HG03378 (cell line): Measurements from ENCODE around the gene ATG9B.

ENCODE experiments used
- ATAC-seq: cut with Tn5 transposase; IDR thresholded peaks from one replicate; pipeline ENCODE4 v1.9.1; 2021; ENCODE audit warnings: mild to moderate bottlenecking, moderate library complexity; ENCODE audit not compliant: unreplicated experiment

The ATG9B gene, protein sequence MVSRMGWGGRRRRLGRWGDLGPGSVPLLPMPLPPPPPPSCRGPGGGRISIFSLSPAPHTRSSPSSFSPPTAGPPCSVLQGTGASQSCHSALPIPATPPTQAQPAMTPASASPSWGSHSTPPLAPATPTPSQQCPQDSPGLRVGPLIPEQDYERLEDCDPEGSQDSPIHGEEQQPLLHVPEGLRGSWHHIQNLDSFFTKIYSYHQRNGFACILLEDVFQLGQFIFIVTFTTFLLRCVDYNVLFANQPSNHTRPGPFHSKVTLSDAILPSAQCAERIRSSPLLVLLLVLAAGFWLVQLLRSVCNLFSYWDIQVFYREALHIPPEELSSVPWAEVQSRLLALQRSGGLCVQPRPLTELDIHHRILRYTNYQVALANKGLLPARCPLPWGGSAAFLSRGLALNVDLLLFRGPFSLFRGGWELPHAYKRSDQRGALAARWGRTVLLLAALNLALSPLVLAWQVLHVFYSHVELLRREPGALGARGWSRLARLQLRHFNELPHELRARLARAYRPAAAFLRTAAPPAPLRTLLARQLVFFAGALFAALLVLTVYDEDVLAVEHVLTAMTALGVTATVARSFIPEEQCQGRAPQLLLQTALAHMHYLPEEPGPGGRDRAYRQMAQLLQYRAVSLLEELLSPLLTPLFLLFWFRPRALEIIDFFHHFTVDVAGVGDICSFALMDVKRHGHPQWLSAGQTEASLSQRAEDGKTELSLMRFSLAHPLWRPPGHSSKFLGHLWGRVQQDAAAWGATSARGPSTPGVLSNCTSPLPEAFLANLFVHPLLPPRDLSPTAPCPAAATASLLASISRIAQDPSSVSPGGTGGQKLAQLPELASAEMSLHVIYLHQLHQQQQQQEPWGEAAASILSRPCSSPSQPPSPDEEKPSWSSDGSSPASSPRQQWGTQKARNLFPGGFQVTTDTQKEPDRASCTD

GRCh38 chr7:151024435-151025056 lies at the start of gene ATG9B:
Gene ATG9B (minus strand): TSS chr7:151024494. CDS start chr7:151024423, 71 bp downstream.
- no peak for ATAC-seq

GRCh38 chr7:151073990-151074389 lies 49.7 kb upstream of the ATG9B start:
- ATAC-seq: no peak

DNA sequence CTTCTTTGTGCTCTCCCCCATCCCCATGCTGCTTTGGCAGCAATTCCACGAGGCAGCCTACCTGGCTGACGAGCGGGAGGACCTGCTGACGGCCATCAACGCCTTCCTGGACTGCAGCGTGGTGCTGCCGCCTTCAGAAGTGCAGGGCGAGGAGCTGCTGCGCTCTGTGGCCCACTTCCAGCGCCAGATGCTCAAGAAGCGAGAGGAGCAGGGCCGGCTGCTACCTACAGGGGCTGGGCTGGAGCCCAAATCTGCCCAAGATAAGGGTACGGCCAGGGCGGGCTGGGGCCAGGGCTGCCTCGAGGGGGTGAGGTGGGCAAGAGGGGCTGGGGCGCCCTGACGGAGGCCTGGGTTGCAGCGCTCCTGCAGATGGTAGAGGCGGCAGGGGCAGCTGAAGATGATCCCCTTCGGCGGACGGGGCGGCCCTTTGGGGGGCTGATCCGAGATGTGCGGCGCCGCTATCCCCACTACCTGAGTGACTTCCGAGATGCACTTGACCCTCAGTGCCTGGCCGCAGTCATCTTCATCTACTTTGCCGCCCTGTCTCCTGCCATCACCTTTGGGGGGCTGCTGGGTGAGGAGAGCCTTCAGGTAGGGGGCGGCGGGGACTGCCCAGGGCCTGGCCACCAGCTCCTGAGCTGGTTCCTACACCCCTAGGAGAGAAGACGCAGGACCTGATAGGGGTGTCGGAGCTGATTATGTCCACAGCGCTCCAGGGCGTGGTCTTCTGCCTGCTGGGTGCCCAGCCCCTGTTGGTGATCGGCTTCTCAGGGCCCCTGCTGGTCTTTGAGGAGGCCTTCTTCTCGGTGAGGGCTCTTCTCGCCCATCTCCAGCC lies 47.0 kb upstream of the ATG9B start:
- no peak for ATAC-seq

DNA sequence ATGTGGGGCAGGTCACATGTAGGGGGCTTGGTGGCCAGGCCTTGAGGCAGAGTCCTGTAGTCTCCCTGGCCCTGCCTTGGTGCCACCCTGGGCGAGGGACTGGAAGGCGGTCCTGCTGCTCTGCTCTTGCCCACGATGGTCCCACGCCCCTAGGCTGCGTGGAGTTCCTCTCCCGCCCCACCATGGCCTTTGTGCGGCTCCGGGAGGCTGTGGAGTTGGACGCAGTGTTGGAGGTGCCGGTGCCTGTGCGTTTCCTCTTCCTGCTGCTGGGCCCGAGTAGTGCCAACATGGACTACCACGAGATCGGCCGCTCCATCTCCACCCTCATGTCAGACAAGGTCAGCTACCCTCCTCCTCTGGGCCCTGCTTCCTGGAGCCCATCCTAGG lies 46.3 kb upstream of the ATG9B start:
- ATAC-seq: no peak

DNA sequence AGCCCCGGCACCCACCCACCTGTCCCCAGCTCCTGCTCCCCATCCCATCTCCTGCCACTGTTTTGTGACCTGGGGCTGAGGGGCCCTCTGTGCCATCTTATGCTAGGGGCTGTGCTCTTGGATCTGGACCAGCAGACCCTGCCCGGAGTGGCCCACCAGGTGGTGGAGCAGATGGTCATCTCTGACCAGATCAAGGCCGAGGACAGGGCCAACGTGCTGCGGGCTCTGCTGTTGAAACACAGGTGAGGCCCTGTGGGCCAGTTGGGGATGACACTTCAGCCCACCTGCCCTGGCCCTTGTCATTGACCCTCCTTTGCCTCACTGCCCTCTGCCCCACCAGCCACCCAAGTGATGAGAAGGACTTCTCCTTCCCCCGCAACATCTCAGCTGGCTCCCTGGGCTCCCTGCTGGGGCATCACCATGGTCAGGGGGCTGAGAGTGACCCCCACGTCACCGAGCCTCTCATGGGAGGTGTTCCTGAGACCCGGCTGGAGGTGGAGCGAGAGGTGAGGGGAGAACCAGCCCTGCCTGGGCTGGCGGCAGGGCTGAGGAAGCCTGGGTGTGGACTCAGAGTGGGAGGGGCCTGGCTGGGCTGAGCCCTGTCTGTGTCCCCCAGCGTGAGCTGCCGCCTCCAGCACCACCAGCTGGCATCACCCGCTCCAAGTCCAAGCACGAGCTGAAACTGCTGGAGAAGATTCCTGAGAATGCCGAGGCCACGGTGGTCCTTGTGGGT lies 45.7 kb upstream of the ATG9B start:
- no peak for ATAC-seq

DNA sequence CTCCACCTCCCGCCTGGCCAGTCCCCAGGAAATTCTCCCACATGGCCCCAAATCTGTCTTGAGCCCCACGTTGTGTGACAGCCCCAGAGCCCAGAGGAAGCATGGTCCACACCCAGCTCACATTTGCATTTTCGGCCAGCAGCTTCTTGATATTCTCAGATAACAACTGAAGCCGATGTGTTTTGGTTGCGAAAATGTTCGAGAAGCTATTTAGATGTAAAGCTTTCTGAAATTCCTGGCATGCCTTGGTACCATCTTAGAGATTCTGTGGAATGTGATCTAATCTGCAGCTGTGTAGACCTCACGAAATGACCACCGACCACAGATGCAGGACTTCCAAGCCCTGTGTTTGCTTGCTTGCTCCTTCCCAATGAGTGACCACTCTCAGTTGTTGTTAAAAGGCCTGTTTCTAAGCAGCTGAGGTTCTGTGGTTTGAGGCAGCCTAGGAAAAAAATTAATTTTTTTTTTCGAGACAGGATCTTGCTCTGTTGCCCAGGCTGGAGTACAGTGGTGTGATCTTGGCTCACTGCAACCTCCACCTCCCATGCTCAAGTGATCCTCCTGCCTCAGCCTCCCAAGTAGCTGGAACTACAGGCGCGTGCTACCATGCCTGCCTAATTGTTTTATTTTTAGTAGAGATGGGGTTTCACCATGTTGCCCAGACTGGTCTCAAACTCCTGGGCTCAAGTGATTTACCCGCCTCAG lies 43.9 kb upstream of the ATG9B start:
- ATAC-seq: no peak

DNA sequence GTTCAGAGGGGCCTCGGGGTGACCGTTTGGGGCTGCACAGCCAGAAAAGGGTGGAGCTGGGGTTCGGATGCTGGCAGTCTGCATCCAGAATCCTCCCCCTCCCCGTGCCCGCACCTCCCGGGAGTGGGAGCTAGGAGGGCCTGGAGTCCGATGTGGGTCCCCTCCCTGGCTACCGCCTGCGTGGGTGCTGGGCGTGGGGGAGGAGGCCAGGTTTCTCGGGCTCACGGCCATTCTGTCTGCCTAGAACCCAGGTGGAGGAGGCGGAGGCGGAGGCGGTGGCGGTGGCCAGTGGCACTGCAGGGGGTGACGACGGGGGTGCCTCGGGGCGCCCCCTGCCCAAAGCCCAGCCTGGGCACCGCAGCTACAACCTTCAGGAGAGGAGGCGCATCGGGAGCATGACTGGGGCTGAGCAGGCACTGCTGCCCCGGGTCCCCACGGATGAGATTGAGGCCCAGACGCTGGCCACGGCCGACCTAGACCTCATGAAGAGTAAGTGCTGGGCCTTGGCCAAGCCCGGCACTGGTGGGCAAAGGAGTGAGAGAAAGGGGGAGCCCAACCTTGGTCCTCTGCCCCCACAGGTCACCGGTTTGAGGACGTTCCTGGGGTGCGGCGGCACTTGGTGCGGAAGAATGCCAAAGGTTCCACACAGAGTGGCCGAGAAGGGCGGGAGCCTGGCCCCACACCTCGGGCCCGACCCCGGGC lies 42.1 kb upstream of the ATG9B start:
- ATAC-seq: no peak

- no peak for ATAC-seq
Observed at GRCh38 chr7:151065516-151065915, 41.2 kb upstream of the ATG9B start.

- no peak for ATAC-seq
Observed at GRCh38 chr7:151064993-151065392, 40.7 kb upstream of the ATG9B start.

GRCh38 chr7:151064454-151064853 lies 40.2 kb upstream of the ATG9B start:
- ATAC-seq: no peak

GRCh38 chr7:151063212-151063561 lies 38.9 kb upstream of the ATG9B start:
- ATAC-seq: no peak

DNA sequence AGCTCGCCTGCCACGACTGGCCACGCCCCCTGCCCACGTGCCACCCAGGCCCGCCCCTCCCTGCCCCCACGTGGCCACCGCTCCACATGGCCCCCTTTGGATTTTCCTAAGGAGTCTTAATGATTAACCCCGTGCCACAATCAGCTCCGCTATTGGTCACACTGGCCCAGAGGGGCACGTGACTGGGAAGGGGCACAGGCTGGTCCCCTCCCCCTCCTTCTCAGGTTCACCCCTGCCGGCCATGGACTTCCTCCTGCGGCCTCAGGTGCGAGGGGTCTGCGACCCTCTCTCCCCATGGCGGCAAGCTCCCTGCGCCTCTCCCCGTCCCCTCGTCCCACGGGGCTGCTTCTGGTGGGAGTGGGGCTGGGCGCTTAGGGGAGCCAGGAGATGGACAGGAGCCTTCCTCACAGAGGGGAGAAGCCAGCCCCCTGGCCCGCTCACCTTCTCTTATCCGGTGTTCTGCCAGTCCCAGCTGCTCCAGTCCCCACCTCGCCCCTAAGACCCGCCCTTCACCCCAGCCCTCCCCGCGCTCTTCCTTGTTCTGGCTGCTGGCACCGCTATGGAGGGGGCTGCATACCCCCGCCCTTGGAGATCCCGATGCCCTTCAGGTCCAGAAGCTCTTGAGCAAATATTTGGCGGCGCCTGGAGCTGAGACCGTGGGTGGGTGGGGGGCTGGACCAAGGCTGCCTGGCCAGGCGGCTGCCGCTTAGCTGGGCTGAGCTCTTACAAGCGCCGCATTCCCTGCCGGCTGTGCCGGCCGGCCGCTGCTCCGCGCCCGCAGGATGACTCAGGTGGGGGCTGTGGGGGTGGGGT lies 38.3 kb upstream of the ATG9B start:
- no peak for ATAC-seq

- no peak for ATAC-seq
Observed at GRCh38 chr7:151062111-151062398, 37.8 kb upstream of the ATG9B start.

DNA sequence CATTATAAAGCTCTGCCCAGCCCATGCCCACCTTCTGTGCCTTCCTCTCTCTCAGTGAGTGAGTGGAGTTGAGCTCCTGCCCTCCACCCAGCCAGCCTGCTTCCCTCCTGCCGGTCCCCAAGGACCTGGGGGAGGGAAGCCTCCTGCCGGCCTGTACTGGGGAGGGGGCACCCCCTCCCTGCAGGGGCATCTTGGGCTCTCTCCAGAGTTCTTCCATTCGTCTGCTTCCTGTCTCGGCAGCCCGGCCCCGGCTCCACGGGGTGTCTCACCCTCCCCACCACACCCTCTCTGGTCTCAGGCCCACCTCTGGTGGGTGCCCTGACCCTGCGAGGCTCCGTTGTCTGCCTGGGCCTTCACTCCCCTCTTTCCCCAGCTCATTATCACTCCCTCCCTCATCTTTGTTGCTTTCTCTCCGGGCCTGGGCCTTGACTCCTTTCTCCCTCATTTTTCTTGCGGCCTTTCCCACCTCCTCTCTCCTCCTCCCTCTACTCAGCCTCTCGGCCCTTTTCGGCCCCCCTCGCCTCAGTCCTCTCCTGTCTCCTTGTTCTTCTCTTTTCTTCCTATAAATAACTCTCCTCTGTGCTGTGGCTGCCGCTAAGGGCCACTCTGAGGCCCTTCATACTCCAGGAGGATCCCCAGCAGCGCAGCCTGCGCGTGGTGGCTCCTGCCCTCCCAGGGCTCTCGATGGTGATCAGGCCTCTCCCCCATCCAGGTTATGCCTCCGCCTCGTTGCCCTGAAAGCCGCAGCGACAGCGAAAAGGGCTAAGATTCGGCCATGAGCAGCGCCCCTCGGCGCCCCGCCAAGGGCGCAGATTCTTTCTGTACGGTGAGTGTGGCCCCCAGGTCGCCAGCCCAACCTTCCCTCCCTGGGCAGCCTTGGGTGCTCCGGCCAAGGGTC lies 37.2 kb upstream of the ATG9B start:
- ATAC-seq: no peak

DNA sequence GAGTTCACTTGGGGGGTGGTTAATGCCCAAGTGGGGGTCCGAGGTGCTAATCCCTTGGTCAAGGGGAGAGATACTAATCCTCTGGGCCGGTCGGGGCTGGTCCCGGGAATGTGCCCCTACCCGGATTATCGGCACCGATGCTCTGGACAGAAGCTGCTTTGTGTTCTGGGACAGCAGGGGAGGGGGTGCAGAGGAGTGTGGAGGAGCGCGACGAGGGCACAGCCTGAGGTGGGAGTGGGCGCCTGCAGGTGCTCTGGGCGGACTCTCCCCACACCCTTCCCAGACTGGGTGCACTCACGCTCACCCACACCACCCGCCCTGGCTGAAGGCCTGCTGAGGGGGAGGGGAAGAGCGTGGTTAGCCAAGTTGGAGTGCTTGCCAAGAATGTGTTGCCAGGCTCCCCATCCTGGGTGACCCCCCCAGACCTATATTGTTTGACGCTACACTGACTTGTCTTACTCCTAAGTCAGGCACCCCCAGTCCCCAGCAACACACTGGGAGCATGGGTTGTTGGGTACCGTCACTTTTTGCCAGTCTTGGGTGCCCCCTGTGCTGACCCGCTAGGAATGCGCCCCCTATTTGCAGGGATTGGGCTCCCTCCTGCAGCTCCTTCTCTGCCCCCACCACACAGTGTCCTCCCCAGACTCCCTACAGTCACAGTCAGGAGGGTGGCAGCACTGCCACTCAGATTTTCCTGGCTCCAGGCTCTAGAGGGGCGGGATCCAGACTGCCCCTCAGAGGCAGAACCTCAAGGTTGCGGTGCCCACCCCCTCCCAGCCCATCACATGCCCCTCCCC lies 36.3 kb upstream of the ATG9B start:
- ATAC-seq: no peak

DNA sequence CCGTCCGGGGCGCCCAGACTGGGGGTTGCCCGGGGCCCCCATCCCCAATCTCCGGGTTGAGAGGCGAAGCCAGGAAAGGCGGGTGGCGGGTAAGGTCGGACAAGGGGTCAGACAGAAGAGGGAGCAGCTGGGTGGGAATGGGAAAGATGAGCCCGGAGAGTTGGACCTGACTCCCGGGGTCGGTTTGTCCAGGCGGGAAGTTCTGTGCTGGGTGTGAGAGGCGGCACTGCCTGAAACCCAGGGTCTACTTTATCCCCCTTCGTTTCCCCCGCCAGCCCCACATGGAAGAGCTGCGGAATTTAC lies 35.8 kb upstream of the ATG9B start:
- ATAC-seq: no peak
